Activated CD8-positive, alpha-beta T cell treated with anti-CD3 and anti-CD28 coated beads for 36 hours (primary cell): Measurements from ENCODE around the gene KLHL29. TPM values are rescaled to one million over a fixed set of nuclear protein-coding genes. Genes with fewer than 3 reads are reported as not detected.
A peak's percentile ranks its signal among the peaks of the same experiment; 100 is the strongest.

ENCODE experiments used
- ATAC-seq: fragments of 200-7000 bp; cut with Tn5 transposase; one replicate; pipeline ENCODE4 v1.10.0; 2021; ENCODE audit warnings: mild to moderate bottlenecking, moderate library complexity
- CTCF ChIA-PET: fragments of 350-600 bp; sonication (Branson Sonifier 250); formaldehyde crosslinking; loops from one replicate; lab custom pipeline; 2021; ENCODE audit warnings: antibody characterized with exemption; lab: Charles Lee
- POLR2A ChIA-PET: fragments of 350-600 bp; sonication (Branson Sonifier 250); formaldehyde crosslinking; loops from one replicate; lab custom pipeline; 2021; ENCODE audit warnings: antibody characterized with exemption; lab: Charles Lee
- DNase-seq: peaks from one replicate; pipeline ENCODE4 v3.0.0-alpha.2; 2020
- H3K27ac Mint-ChIP-seq: one replicate; pipeline ENCODE4 v1.8.0; 2021; ENCODE audit warnings: mild to moderate bottlenecking, mixed read lengths
- H3K27me3 Mint-ChIP-seq: one replicate; pipeline ENCODE4 v1.8.0; 2021; ENCODE audit warnings: mixed read lengths
- H3K36me3 Mint-ChIP-seq: one replicate; pipeline ENCODE4 v1.8.0; 2021; ENCODE audit warnings: low read depth, mixed read lengths
- H3K4me1 Mint-ChIP-seq: one replicate; pipeline ENCODE4 v1.8.0; 2021; ENCODE audit warnings: low read depth, mixed read lengths
- H3K4me3 Mint-ChIP-seq: one replicate; pipeline ENCODE4 v1.8.0; 2021; ENCODE audit warnings: mild to moderate bottlenecking, moderate library complexity, mixed read lengths
- H3K9me3 Mint-ChIP-seq: one replicate; pipeline ENCODE4 v1.8.0; 2021; ENCODE audit warnings: mixed read lengths
- CTCF ChIP-seq: fragments of 200-600 bp; IDR thresholded peaks from one replicate; pipeline ENCODE4 v1.8.0; 2022; ENCODE audit warnings: antibody characterized with exemption, mild to moderate bottlenecking
- intact Hi-C: fragments of 100-400 bp; cut with micrococcal nuclease; formaldehyde crosslinking; loops from one replicate; pipeline ENCODE4 v1.10.0; 2022
- total RNA-seq, 2 experiments: library from RNA; stranded (reverse); gene quantifications; one replicate each; pipeline ENCODE4 v1.2.3, GENCODE V29; 2021

Gene KLHL29
- total RNA-seq, 2 experiments from 2014 or later = 1.0 to 1.2 TPM

GRCh38 chr2:23505218-23505983, 120.4 kb downstream of the KLHL29 start:
- Mint-ChIP-seq H3K9me3 (no peaks in the 10 kb centered on the region), H3K27ac (no peak overlapping the region), H3K27me3 (no peaks in the 10 kb centered on the region), H3K4me3 (no peak overlapping the region), H3K36me3 (no peaks in the 10 kb centered on the region), H3K4me1 (peaks cover 4% of the 10 kb centered on the region)
- TF ChIP-seq CTCF = no peak
- intact Hi-C loops = no loop called here
- ChIA-PET POLR2A (interaction anchor here (0.9 kb wide), 1 partner anchor 11 kb away, joined by 3 read pairs; no protein-coding TSS in a partner anchor), CTCF (interaction anchor here (1.2 to 1.4 kb wide), 2 partner anchors 13 to 139 kb away, joined by 3 read pairs; no protein-coding TSS in a partner anchor)
- no peak for DNase-seq
- ATAC-seq = peak; percentile 47

- DNase-seq (no peak), ATAC-seq (no peak)
- no peaks in the 10 kb centered on the region for H3K27me3 Mint-ChIP-seq
- POLR2A ChIA-PET = no interaction called here
- H3K4me3 Mint-ChIP-seq = no peak overlapping the region
- H3K27ac Mint-ChIP-seq = no peak overlapping the region
- intact Hi-C loops = no loop called here
- no peaks in the 10 kb centered on the region for H3K9me3 Mint-ChIP-seq
- CTCF ChIA-PET = interaction anchor here (1.2 kb wide), 2 partner anchors 73 to 139 kb away, joined by 3 read pairs; no protein-coding TSS in a partner anchor
- no peaks in the 10 kb centered on the region for H3K36me3 Mint-ChIP-seq
- peaks cover 4% of the 10 kb centered on the region for H3K4me1 Mint-ChIP-seq
- TF ChIP-seq CTCF = no peak
Measured at GRCh38 chr2:23505984-23506380, 121.0 kb downstream of the KLHL29 start.

GRCh38 chr2:23506531-23507266, 121.7 kb downstream of the KLHL29 start:
- no peak for DNase-seq
- POLR2A ChIA-PET = no interaction called here
- Mint-ChIP-seq H3K9me3 (no peaks in the 10 kb centered on the region), H3K27ac (no peak overlapping the region), H3K4me1 (peaks cover 4% of the 10 kb centered on the region), H3K36me3 (no peaks in the 10 kb centered on the region), H3K4me3 (no peak overlapping the region), H3K27me3 (no peaks in the 10 kb centered on the region)
- intact Hi-C loops = no loop called here
- CTCF ChIA-PET = interaction anchor here (1.2 kb wide), 2 partner anchors 73 to 138 kb away, joined by 3 read pairs; no protein-coding TSS in a partner anchor
- no peak for ATAC-seq
- no peak for TF ChIP-seq CTCF

- peaks cover 4% of the 10 kb centered on the region for H3K4me1 Mint-ChIP-seq
- CTCF ChIA-PET = interaction anchor here (1.2 kb wide), 1 partner anchor 72 kb away, joined by 3 read pairs; no protein-coding TSS in a partner anchor
- no peaks in the 10 kb centered on the region for H3K27me3 Mint-ChIP-seq
- POLR2A ChIA-PET = no interaction called here
- no peak overlapping the region for H3K4me3 Mint-ChIP-seq
- no peak for TF ChIP-seq CTCF
- H3K9me3 Mint-ChIP-seq = no peaks in the 10 kb centered on the region
- no peak for ATAC-seq
- H3K27ac Mint-ChIP-seq = no peak overlapping the region
- DNase-seq = no peak
- intact Hi-C loops = no loop called here
- no peaks in the 10 kb centered on the region for H3K36me3 Mint-ChIP-seq
Measured at GRCh38 chr2:23507267-23508065, 122.5 kb downstream of the KLHL29 start.
